Measurements from ENCODE around the gene APOBEC3H. TPM values are rescaled to one million over a fixed set of nuclear protein-coding genes. Genes with fewer than 3 reads are reported as not detected.

Gene APOBEC3H
- total and polyA plus RNA-seq, 2 donors from 2014 or later: 0.79 TPM; not detected in 1

DNA sequence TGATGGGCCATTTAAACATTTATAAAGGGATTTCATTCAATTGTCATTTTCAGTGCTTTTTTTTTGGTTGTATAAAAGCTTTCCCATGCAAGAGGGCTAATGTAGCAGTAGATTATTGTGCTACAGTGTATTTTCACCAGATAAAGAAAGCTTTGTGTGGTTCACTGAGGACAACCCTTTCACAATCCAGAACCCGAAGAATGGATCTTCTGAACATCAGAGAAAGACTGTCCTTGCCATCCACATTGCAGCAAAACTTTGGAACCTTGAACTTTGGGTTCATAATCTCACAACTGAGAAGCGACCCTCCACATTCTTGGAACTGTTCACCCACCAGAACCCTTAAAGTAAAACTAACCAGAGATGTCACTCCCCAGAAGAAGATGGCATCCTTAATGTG is 9.3 kb downstream of the APOBEC3H start:
- Histone ChIP-seq H3K27ac (ENCODE audit: low read depth in 2 of 2, low read length in 2 of 2) (no peak overlapping the region), H3K9me3 (ENCODE audit: control insufficient read depth in 2 of 3, insufficient read depth in 1 of 3, low read length in 3 of 3) (no peaks in the 10 kb centered on the region), H3K9ac (ENCODE audit: low read length in 3 of 3) (no peak overlapping the region), H3K4me3 (ENCODE audit: low read length in 3 of 3) (no peak overlapping the region), H3K4me1 (ENCODE audit: control insufficient read depth in 2 of 3, insufficient read depth in 2 of 3, low read depth in 1 of 3, low read length in 3 of 3) (no peaks in the 10 kb centered on the region), H3K36me3 (ENCODE audit: control insufficient read depth in 2 of 3, insufficient read depth in 3 of 3, low read length in 3 of 3) (no peaks in the 10 kb centered on the region), H3K27me3 (ENCODE audit: control insufficient read depth, insufficient read depth, low read length) (no peaks in the 10 kb centered on the region)
- intact Hi-C loops (cut with DNase I): no loop called here
- TF ChIP-seq, protein P1, sequence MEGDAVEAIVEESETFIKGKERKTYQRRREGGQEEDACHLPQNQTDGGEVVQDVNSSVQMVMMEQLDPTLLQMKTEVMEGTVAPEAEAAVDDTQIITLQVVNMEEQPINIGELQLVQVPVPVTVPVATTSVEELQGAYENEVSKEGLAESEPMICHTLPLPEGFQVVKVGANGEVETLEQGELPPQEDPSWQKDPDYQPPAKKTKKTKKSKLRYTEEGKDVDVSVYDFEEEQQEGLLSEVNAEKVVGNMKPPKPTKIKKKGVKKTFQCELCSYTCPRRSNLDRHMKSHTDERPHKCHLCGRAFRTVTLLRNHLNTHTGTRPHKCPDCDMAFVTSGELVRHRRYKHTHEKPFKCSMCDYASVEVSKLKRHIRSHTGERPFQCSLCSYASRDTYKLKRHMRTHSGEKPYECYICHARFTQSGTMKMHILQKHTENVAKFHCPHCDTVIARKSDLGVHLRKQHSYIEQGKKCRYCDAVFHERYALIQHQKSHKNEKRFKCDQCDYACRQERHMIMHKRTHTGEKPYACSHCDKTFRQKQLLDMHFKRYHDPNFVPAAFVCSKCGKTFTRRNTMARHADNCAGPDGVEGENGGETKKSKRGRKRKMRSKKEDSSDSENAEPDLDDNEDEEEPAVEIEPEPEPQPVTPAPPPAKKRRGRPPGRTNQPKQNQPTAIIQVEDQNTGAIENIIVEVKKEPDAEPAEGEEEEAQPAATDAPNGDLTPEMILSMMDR (IDR thresholded peaks at IDR 0.05; ENCODE audit: borderline replicate concordance, extremely low read depth, insufficient read depth): no peak
- no peak for DNase-seq
- FAIRE-seq: no peak

DNA sequence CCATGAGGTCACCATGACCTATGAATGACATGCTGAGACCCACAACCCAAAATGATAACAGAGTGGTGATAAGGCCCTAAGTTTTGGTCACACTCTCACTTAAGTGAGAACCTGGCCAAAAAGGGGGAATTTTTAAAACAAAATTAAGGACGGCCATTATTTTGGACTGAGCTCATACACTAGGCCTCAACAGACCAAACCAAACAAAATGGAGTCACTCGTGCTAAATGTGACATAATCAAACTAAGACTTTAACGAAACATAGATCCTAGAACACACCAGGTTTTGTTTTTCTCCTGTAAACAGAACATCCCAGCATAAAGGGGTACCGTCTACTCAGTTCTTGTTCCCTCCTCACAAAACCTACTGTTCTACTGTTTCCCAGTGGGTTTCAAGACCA is 11.4 kb downstream of the APOBEC3H start:
- Histone ChIP-seq H3K9ac (ENCODE audit: low read length in 3 of 3) (no peak overlapping the region), H3K27me3 (ENCODE audit: control insufficient read depth, insufficient read depth, low read length) (no peaks in the 10 kb centered on the region), H3K36me3 (ENCODE audit: control insufficient read depth in 2 of 3, insufficient read depth in 3 of 3, low read length in 3 of 3) (no peaks in the 10 kb centered on the region), H3K4me3 (ENCODE audit: low read length in 3 of 3) (no peak overlapping the region), H3K4me1 (ENCODE audit: control insufficient read depth in 2 of 3, insufficient read depth in 2 of 3, low read depth in 1 of 3, low read length in 3 of 3) (no peaks in the 10 kb centered on the region), H3K27ac (ENCODE audit: low read depth in 2 of 2, low read length in 2 of 2) (no peak overlapping the region), H3K9me3 (ENCODE audit: control insufficient read depth in 2 of 3, insufficient read depth in 1 of 3, low read length in 3 of 3) (no peaks in the 10 kb centered on the region)
- TF ChIP-seq, protein P1 (IDR thresholded peaks at IDR 0.05; ENCODE audit: borderline replicate concordance, extremely low read depth, insufficient read depth): no peak
- intact Hi-C loops (cut with DNase I): no loop called here
- FAIRE-seq (no peak), DNase-seq (no peak)

DNA sequence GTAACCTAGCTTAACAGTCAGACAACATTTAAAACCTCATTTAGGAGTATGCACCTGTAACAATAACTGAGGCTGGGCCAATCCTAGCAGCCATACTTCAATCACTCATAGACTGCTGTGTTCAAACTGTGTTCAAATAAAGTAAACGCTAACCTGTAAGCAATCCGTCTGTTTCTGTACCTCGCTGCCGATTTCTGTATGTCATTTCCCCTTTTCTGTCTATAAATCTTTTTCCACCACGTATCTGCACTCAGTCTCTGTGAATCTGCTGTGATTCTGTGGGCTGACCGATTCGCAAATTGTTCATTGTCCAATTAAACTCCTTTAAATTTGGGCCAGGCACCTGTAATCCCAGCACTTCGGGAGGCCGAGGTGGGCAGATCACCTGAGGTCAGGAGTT is 12.3 kb downstream of the APOBEC3H start:
- DNase-seq: no peak
- H3K4me1 ChIP-seq (ENCODE audit: control insufficient read depth in 2 of 3, insufficient read depth in 2 of 3, low read depth in 1 of 3, low read length in 3 of 3): no peaks in the 10 kb centered on the region
- H3K9ac ChIP-seq (ENCODE audit: low read length in 3 of 3): no peak overlapping the region
- TF ChIP-seq, protein P1 (IDR thresholded peaks at IDR 0.05; ENCODE audit: borderline replicate concordance, extremely low read depth, insufficient read depth): no peak
- H3K4me3 ChIP-seq (ENCODE audit: low read length in 3 of 3): no peak overlapping the region
- intact Hi-C loops (cut with DNase I): no loop called here
- H3K9me3 ChIP-seq (ENCODE audit: control insufficient read depth in 2 of 3, insufficient read depth in 1 of 3, low read length in 3 of 3): no peaks in the 10 kb centered on the region
- H3K27ac ChIP-seq (ENCODE audit: low read depth in 2 of 2, low read length in 2 of 2): no peak overlapping the region
- no peaks in the 10 kb centered on the region for H3K36me3 ChIP-seq (ENCODE audit: control insufficient read depth in 2 of 3, insufficient read depth in 3 of 3, low read length in 3 of 3)
- no peaks in the 10 kb centered on the region for H3K27me3 ChIP-seq (ENCODE audit: control insufficient read depth, insufficient read depth, low read length)
- FAIRE-seq: no peak
